Fibroblast of skin of left biceps (primary cell): ENCODE measurements around the gene RASSF6.
"Not testable (repeated sequence)": the region's sequence is repeated elsewhere in the genome, so short reads cannot be mapped to it uniquely, and the experiment has no call there.

Experiments
- DNase-seq, 2 experiments: peaks; one replicate each; pipeline ENCODE4 v3.0.0-alpha.2; 2013; ENCODE audit warnings: low read depth in 2 of 2

The RASSF6 gene

GRCh38 chr4:73577371-73577770 is 42.9 kb downstream of the RASSF6 start:
- DNase-seq = no peak

DNA sequence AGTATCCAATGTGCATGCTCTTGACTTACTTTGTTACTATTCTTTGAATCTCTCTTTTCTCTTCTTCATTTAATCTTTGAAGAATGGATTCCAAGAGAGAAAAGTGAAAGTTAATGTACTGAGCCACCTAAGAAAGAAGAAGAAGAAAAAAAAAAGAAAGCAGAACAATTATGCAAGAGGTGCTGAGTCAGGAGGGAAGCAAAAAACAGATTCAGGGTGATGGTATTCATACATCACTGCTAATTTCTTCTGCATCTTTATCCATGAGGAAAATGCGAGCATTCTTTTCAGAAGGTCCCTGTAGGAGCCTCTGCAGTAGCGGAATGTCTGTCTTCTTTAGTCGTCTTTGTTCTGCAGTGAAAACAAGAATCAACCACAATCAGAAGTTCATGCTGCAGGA is 43.9 kb downstream of the RASSF6 start:
- no peak for DNase-seq

DNA sequence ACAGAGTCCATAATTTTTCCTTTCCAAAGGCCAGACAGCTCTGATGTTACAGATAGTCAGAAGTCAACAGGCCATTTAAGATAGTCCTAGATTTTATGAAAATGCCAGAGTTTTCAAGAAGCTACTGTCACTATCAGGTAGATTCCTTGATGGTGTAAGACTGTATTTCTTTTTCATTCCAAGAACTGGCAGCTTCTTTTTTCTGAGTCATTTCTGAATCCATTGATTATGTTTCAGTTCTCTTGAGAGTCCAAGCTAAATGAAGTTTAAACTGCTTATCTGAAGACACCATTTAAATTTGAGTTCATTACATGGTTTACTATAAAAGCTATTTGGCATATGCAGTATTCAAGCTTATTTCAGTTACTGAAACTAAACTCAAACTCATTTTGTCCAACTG is 44.6 kb downstream of the RASSF6 start:
- DNase-seq = no peak

GRCh38 chr4:73573794-73574528 is 46.3 kb downstream of the RASSF6 start:
- peak; percentile 48 to 53 for DNase-seq

DNA sequence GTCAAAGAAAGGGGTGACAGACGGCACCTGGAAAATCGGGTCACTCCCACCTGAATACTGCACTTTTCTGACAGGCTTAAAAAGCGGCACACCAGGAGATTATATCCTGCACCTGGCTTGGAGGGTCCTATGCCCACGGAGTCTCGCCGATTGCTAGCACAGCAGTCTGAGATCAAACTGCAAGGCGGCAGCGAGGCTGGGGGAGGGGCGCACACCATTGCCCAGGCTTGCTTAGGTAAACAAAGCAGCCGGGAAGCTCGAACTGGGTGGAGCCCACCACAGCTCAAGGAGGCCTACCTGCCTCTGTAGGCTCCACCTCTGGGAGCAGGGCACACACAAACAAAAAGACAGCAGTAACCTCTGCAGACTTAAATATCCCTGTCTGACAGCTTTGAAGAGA is 69.4 kb downstream of the RASSF6 start:
- not testable (repeated sequence) for DNase-seq

DNA sequence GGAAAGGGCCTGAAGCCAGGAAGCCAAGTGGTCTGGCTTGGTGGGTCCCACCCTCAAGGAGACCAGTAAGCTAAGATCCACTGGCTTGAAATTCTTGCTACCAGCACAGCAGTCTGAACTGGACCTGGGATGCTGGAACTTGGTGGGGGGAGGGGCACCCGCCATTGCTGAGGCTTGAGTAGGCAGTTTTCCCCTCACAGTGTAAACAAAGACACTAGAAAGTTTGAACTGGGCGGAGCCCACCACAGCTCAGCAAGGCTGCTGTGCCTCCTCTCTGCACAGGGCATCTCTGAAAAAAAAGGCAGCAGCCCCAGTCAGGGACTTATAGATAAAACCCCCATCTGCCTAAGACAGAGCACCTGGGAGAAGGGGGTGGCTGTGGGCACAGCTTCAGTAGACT is 75.6 kb downstream of the RASSF6 start:
- DNase-seq = no peak

DNA sequence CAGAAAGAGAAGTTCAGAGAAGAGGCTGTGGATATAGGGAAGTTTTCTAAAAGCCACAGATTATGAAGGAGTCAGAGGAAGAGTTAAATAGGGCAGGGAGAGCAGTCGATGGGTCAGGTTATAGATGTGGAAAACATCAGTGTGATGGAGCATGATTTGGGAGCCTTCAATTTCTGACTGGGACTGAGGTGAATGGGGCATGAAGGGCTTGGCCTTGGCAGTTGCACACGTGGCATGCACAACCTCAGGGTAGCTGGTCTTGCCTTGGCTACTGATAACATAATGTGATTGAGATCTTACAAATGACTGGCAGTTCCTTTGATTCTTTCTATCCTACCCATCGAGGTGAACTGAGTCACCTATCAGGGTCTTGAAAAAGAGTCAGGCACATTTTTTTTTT is 79.0 kb downstream of the RASSF6 start:
- DNase-seq = no peak

DNA sequence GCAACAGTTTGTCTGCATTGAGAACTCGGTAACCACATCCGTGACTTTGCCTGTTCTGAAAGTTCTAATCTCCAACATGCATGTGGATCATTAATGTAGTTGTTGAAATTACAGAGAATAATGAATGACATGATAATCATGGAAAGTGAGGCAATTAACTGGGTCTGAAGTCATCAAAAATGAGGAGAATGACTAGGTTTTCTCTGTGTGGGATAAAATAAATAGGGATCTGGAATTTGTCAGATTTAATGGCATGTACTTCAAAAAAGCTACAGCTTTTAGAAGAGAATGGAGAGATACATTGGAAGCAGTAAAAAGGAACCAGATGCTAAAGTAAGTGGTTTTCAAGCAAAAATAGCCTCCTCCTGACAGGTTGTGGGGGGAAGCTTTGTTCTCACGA is 79.4 kb downstream of the RASSF6 start:
- peak; percentile 4 for DNase-seq

DNA sequence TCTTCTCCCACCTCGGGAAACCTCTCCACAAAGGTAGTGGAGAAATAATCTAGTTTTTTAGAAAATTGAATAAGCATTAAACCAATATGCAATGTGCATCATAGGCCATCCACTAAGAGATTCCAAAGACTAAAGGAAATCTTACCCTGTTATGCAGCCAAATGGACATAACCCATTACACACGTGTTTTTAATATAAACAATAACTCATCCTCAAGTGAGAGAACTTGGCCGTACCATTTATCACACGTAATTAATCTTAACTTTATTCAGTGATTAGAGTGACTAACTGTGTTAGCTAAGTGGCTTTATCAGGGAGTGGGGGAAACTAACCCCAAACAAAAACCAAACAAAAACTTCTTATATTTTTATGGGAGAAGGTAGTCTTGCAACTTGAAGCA is 80.8 kb downstream of the RASSF6 start:
- peak; percentile 13 to 15 for DNase-seq

DNA sequence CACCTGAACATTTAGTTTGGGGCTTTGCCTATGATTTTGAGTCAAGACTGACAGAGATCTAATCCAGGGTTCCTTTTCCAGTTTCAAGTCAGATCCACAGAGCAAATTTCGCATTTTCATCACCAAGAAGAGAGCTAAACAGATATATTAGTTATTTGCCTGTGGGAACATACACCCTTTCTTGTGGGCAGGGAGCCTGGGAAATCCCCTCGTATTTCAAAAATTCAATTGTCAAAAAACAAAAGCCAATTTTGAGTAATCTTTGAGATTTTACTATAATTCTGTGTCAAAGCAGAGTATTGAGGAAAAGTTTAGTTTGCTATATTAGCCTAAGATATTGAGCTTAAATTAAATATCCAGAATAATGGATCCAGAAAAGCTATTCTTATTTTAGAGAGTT is 82.1 kb downstream of the RASSF6 start:
- no peak for DNase-seq

DNA sequence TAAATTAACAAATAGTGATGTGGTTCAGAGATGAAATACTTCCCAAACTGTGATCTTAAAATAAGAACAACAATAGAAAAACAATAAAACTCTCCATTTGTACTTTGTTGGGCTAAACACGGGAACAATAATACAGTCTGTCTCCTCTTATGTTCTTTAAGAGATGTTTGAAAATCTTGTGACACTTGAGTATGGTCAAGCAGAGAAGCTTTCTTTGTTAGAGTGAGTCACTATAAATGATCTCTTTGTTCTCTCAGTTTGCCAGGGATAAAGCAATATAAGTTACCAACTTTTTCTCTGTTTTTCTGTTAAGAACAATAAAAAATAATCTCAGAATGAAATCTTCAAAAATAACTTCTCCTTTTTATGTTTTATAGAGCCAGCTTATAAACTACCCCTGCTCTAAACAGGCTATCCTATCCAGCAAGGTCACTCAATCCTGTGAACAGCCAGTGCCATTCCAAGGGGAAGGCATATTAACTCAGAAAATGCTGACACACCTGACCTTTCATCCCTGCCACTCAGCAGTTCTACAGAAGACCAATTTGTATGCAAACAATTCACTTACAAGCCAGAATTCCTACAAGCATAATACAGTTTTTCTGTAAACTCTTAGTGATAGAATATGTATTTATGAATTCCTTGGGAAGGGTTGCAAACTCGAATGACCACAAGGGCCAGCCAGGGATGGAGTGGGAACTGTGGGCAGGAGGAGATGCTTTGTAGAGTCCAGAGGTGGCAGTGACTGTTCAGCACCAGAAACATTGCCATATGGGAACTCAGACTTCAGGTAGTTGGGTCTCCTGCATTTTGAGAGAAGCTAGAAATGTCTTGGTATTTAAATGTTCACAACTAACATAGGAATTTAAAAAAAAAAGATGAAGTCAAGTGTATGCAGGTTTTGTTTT is 86.5 kb downstream of the RASSF6 start:
- DNase-seq = no peak

GRCh38 chr4:73528171-73528570 is 92.1 kb downstream of the RASSF6 start:
- no peak for DNase-seq

DNA sequence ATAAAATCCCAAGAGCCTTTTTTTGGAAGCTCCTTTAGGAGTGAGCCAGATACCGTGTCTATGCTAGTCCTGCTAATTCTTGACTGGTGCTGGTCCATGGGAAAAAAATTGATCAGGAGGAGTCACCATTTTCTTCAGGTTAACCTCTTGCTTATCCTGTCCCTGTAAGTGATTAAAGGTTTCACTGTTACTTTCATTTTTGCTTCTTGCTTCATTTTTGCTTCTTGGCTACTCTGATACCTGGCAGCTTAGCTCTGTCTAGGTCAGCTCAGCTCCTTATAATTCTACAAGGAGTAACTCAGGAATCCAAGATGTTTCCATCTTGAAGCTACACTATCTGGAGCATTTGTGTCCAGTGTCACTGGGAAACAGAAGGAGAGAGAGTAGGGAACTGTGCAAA is 93.0 kb downstream of the RASSF6 start:
- no peak for DNase-seq

DNA sequence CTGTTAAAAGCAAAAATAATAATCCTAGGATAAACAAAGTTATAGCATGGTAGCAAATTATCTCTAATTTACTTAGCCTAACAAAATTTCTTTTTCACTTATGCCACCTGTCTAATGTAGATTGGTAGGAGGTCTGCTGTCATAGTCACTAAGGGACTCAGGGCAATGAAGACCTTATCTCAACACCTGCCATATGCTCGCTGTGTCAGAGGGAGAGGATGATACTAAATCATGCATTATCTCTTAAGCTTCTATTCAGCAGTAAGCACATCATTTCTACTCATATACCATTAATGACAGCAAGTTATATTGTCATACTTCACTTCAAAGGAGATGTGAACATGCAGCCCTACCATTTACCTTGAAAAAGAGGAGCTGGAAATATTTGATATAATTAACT is 94.6 kb downstream of the RASSF6 start:
- DNase-seq = no peak

DNA sequence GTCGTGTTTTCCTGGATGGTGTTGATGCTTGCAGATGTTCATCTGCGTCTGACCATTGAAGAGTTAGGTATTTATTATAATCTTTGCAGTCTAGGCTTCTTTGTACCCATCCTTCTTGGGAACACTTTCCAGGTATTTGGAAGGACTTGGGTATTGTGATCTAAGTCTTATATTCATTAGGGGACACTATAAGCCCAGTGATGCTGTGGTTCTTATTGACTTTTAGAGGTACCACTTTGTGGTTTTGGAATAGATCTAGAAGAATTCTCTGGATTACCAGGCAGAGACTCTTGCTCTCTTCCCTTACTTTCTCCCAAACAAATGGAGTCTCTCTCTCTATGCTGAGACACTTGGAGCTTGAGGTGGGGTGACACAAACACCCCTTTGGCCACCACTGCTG is 97.1 kb downstream of the RASSF6 start:
- no peak for DNase-seq
